ENCODE measurements around the gene PCGF6.

Gene PCGF6

DNA sequence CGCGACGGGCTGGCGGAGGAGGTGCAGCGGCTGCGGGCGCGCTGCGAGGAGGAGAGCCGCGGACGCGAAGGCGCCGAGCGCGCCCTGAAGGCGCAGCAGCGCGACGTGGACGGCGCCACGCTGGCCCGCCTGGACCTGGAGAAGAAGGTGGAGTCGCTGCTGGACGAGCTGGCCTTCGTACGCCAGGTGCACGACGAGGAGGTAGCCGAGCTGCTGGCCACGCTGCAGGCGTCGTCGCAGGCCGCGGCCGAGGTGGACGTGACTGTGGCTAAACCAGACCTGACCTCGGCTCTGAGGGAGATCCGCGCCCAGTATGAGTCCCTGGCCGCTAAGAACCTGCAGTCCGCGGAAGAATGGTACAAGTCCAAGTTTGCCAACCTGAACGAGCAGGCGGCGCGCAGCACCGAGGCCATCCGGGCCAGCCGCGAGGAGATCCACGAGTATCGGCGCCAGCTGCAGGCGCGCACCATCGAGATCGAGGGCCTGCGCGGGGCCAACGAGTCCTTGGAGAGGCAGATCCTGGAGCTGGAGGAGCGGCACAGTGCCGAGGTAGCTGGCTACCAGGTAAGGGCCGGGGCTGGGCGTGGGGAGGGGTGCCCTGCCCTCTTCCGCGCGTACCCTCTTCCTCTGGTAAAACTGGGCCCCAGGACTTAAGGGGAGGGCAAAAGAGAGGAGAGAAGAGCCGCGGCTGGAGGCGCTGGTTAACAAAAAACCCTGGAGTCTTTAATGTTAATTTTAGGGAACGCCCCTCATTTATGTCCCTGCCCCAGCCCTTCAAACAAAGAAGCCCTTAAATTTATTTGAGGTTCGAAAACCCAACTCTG lies 73.0 kb downstream of the PCGF6 start:
- TF ChIP-seq, protein P1, sequence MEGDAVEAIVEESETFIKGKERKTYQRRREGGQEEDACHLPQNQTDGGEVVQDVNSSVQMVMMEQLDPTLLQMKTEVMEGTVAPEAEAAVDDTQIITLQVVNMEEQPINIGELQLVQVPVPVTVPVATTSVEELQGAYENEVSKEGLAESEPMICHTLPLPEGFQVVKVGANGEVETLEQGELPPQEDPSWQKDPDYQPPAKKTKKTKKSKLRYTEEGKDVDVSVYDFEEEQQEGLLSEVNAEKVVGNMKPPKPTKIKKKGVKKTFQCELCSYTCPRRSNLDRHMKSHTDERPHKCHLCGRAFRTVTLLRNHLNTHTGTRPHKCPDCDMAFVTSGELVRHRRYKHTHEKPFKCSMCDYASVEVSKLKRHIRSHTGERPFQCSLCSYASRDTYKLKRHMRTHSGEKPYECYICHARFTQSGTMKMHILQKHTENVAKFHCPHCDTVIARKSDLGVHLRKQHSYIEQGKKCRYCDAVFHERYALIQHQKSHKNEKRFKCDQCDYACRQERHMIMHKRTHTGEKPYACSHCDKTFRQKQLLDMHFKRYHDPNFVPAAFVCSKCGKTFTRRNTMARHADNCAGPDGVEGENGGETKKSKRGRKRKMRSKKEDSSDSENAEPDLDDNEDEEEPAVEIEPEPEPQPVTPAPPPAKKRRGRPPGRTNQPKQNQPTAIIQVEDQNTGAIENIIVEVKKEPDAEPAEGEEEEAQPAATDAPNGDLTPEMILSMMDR (IDR thresholded peaks at IDR 0.05; ENCODE audit: insufficient read depth, low read depth, low read length, missing control alignments) = no peak
- no peak for DNase-seq (ENCODE audit: low read depth)
- H3K4me3 ChIP-seq (ENCODE audit: low read depth, low read length) = no peak overlapping the region

DNA sequence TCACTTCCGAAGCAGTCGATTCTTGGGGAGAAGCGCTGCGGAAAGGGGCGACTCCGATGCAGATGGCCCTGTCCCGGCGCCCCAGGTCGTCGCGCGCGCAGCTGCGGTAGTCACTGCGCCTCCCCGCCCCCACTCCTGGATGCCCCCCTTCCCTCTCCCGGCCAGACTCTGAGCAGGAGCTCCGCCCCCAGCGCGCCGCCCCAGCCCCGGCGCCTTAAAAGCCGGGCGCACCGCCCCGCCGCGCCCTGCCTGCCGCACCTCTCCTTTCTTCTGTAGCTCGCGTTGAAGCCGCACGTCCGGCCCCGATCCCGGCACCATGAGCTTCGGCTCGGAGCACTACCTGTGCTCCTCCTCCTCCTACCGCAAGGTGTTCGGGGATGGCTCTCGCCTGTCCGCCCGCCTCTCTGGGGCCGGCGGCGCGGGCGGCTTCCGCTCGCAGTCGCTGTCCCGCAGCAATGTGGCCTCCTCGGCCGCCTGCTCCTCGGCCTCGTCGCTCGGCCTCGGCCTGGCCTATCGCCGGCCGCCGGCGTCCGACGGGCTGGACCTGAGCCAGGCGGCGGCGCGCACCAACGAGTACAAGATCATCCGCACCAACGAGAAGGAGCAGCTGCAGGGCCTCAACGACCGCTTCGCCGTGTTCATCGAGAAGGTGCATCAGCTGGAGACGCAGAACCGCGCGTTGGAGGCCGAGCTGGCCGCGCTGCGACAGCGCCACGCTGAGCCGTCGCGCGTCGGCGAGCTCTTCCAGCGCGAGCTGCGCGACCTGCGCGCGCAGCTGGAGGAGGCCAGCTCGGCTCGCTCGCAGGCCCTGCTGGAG lies 73.8 kb downstream of the PCGF6 start, which contains the start of gene INA:
INA (plus strand) TSS at position 243 of the 817 bp plus-strand sequence; CDS start at position 317, 74 bp downstream.
- H3K4me3 ChIP-seq (ENCODE audit: low read depth, low read length) = no peak within 1 kb of the TSS; the same call in 1 of the 2 replicates
- TF ChIP-seq, protein P1 (IDR thresholded peaks at IDR 0.05; ENCODE audit: insufficient read depth, low read depth, low read length, missing control alignments) = no peak
- peak; percentile 37 for DNase-seq (ENCODE audit: low read depth)

DNA sequence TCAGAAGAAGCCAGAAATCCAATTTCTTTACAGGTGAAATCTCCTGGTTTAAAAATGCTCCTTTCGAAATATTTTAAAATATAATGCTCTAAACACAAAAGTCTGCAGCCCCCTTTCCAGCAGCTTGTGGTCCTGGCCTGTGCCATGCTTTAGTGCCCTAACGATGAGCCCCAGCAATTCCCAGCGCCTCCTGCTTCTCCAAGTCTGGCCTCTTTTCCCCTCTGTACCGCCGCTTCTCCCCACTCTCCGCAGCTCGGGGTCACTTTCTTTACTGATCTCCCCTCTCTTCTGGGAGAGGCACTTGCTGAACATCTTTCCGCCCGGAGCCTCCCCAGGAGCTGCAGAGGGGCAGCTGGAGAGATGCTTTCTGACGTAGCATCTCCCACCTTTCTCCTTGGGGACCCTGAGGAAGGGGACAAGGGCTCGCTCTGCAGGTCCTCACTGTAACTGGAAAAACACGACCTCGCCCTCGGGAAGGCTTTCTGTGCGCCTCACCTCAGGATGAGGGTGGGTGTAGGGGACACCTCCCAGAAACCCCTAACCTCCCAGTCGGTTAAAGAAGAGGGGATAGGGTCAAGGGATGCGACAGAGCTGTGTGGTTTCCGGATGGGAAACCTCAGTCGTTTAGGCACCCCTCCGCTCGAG lies 74.6 kb downstream of the PCGF6 start:
- H3K4me3 ChIP-seq (ENCODE audit: low read depth, low read length) = no peak overlapping the region
- DNase-seq (ENCODE audit: low read depth) = no peak
- TF ChIP-seq, protein P1 (IDR thresholded peaks at IDR 0.05; ENCODE audit: insufficient read depth, low read depth, low read length, missing control alignments) = no peak

DNA sequence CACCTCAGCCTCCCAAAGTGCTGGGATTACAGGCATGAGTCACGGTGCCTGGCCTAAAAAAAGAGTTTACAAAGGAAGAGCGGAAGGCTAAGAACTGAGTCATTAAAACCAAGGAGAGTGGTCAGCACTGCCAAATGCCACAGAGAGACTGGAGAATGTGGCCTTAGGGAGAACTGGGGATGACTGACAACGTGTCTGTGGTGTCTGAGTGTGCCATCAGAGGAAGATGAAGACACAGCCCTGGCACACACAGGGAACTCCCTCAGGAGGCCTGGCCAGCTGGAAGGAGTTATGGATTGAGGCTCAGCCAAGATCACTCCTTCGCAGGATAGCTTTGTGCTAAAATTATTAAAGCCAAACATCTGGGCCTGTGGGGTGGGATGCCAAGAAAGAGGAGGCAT lies 77.9 kb downstream of the PCGF6 start:
- no peak overlapping the region for H3K4me3 ChIP-seq (ENCODE audit: low read depth, low read length)
- TF ChIP-seq, protein P1 (IDR thresholded peaks at IDR 0.05; ENCODE audit: insufficient read depth, low read depth, low read length, missing control alignments) = no peak
- no peak for DNase-seq (ENCODE audit: low read depth)

DNA sequence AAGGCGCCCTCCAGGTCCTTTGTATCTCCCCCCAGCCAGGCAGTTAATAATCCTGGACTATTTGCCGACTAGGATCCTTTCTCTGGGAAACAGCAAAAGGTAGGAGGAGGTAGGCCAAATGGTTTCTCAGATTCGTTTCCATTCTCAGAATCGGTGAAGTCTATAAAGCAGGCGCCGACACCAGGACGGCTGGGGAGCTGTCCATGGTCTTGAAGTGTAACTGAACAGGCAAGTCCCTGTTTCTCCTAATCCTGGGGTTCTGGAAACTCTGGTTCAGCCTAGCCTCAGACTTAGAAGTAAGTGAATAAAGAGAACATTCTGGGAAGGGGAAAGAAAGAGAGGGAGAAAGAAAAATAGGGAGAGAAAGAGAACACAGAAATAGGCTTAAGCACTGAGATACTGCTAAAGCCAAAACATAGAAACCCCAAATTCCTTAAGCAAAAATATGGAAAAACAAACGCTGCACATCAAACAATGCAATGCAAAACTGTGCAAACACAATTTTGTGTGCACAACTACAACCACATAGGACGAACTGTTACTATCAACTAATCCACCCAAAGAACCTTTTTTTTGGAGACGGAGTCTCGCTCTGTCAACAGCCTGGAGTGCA lies 85.1 kb downstream of the PCGF6 start:
- TF ChIP-seq, protein P1 (IDR thresholded peaks at IDR 0.05; ENCODE audit: insufficient read depth, low read depth, low read length, missing control alignments) = no peak
- H3K4me3 ChIP-seq (ENCODE audit: low read depth, low read length) = no peak overlapping the region
- peak; percentile 62 for DNase-seq (ENCODE audit: low read depth)

DNA sequence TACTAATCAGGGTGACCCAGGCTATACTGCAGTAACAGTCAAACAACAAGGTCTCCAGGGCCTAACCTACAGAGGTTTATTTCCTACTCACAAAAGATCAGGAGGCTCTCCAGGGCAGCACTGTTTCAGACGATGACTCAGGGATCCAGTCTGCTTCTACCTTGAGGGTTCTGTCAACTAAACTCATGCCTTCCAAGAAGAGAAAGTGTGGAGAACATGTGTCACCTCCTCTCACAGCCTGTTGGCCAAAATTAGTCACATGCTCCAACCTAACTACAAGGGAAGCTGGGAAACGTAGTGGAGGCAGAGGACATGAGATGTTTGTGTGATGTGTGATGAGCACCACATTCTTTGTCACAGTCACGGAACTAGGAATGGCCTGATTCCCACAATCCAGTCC lies 88.7 kb downstream of the PCGF6 start:
- no peak overlapping the region for H3K4me3 ChIP-seq (ENCODE audit: low read depth, low read length)
- TF ChIP-seq, protein P1 (IDR thresholded peaks at IDR 0.05; ENCODE audit: insufficient read depth, low read depth, low read length, missing control alignments) = no peak
- no peak for DNase-seq (ENCODE audit: low read depth)

Measured in GM12865 (cell line).